Vagina (tissue), 2 donors: ENCODE measurements around the gene FLNA.
A peak's percentile ranks its signal among the peaks of the same experiment; 100 is the strongest.

Source experiments
- CTCF ChIP-seq, 3 experiments: fragments of 450-650 bp in 2 of 3; fragments of 200-600 bp in 1 of 3; sonication (generic) in 1 of 3; IDR thresholded peaks; one replicate each; pipeline ENCODE4 v1.5.1; 2017 to 2019; ENCODE audit warnings: antibody characterized with exemption in 3 of 3, mild to moderate bottlenecking in 2 of 3, moderate library complexity in 2 of 3
- POLR2A ChIP-seq, 2 donors: fragments of 450-650 bp; IDR thresholded peaks; one replicate each; pipeline ENCODE4 v1.6.1; 2017; ENCODE audit warnings: antibody characterized with exemption in 2 of 2, mild to moderate bottlenecking in 2 of 2, moderate library complexity in 2 of 2
- POLR2AphosphoS5 ChIP-seq, 2 donors: sonication (generic); formaldehyde crosslinking; IDR thresholded peaks; one replicate each; pipeline ENCODE4 v1.9.0; 2017; ENCODE audit warnings: antibody characterized with exemption in 2 of 2, mild to moderate bottlenecking in 2 of 2, low read depth in 1 of 2; ENCODE audit not compliant: insufficient read depth in 1 of 2

GRCh38 chrX:154352466-154352865 lies 22.0 kb downstream of the FLNA start:
- TF ChIP-seq POLR2A (IDR thresholded peaks at IDR 0.05) (no peak), CTCF (IDR thresholded peaks at IDR 0.05) (no peak), POLR2AphosphoS5 (IDR thresholded peaks at IDR 0.05; ENCODE audit: insufficient read depth in 1 of 2, low read depth in 1 of 2) (peak in 1 of 2 donors; percentile 6)
